Stimulated activated CD4-positive, alpha-beta T cell treated with anti-CD3 and anti-CD28 coated beads, Interleukin-15, amount 100 ng/mL, for 48 hours (primary cell): ENCODE measurements around the gene CYREN.
"Not testable (repeated sequence)": the region's sequence is repeated elsewhere in the genome, so short reads cannot be mapped to it uniquely, and the experiment has no call there.

ENCODE experiments used
- DNase-seq, 2 donors: peaks; one replicate each; pipeline ENCODE4 v3.0.0-alpha.2; 2020; ENCODE audit warnings: low read depth in 2 of 2

The CYREN gene

GRCh38 chr7:135159359-135160085 lies 11.0 kb downstream of the CYREN start:
- no peak for DNase-seq

DNA sequence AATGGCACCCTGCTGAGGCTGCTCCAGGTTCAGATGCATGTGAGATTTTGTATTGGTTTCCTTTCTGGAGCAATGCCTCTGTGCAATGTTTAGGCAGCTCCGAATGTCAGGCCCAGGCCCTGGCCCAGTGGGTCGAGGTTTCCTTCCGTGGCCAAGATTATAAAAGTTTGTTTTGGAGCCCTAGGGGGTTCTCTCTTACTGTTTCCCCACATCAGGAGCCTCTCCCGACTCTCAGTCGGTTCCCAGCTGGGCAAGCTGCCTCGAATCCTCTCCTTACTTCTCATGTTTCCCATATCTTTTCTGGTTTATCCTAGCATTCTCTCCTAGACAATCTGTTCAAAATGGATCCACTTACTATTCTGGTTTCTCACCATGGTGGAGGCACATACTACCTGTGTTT lies 11.6 kb downstream of the CYREN start:
- DNase-seq, result no peak

GRCh38 chr7:135158141-135158655 lies 12.3 kb downstream of the CYREN start:
- DNase-seq, result no peak

- no peak for DNase-seq
These were observed 14.2 kb downstream of the CYREN start for GRCh38 chr7:135156290-135156689.

GRCh38 chr7:135154734-135155133 lies 15.8 kb downstream of the CYREN start:
- DNase-seq, result no peak

- no peak for DNase-seq
These were observed 18.1 kb downstream of the CYREN start for GRCh38 chr7:135152442-135152841.

DNA sequence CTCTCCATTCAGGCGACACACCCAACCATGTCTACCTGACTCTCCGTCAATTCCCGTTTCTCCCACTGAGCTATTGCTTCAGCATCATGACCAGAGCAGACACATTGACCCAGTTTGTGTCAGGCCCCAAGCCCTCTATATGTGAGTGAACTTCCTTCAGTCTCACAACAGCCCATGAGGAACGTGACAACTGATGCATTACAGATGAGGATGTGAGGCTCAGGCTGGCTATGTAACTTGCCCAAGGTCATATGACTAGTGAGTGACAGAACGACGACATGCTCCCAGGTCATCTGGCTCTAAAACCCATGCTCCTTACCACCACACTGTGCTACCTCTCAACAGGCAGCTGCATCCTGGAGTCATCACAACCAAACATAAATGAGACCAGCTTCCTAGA lies 19.0 kb downstream of the CYREN start:
- DNase-seq, result no peak

- DNase-seq, result no peak
These were observed 19.4 kb downstream of the CYREN start for GRCh38 chr7:135151132-135151531.

- no peak for DNase-seq
These were observed 20.3 kb downstream of the CYREN start for GRCh38 chr7:135150072-135150782.

GRCh38 chr7:135147899-135148721 lies 22.4 kb downstream of the CYREN start, which contains the start of gene TMEM140:
Gene TMEM140 (plus strand): TSS chr7:135148072. CDS start chr7:135164442, 16,370 bp downstream.
- no peak for DNase-seq

DNA sequence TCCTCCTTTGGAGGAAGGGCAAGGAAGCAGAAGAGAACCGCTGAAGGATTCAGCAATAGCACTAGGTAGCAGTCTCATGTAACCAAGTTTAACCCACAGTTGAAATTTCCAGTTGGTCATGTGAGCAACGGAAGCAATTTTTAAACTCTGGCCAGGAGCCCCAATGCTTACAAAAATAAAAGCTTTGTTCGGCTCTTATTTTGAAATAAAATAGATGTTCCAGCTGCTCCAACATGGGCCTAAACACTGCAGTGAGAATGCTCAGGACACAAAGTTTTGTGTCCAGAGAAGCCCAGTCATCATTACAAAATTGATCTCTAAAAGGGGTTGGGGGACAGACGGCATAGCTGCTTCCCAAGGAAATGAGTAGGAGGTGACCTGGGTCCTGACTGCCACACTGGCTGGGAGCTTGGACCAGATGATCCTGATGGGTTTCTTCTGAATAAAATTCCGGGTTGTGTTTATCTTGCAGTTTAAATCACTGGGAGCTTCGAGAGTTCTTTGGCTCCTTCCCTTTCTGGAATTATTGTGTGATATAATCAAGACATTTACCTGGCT lies 23.1 kb downstream of the CYREN start:
- no peak for DNase-seq

DNA sequence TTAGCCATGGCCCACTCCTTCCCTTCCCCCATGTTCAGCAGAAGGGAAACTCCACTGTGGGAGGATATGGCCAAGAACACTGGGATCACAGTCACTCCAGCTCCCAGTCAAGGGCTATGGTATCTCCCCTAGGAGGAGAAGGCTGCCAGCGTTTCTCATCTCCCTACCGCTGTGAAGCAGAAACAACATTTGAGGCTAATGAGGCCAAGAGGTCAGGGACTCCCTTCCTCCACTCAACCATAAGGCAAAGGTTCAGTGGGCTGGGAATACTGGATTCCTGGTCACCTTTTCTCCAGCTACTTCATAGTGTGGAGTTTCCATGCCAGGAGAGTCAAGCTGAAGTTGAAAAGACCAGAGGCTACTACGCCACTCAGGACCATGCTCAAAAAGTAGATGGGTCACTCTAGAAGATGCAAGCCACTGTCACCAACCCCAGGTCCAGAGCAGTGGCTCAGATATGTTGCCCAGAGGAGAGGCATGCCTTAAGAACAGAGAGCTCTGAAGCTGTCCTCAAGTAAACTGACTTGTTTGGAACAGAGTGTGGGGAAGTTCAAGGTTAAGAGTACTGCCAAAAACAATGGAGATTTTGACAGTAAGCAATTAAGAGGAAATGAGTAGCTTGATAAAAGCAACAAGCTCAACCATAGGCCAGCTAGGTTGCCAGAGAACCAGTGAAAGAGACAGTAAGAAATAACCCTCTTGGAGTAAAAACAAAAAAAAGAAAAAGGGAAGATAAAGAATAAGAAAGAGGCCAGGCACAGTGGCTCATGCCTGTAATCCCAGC lies 26.4 kb downstream of the CYREN start:
- DNase-seq, result no peak

DNA sequence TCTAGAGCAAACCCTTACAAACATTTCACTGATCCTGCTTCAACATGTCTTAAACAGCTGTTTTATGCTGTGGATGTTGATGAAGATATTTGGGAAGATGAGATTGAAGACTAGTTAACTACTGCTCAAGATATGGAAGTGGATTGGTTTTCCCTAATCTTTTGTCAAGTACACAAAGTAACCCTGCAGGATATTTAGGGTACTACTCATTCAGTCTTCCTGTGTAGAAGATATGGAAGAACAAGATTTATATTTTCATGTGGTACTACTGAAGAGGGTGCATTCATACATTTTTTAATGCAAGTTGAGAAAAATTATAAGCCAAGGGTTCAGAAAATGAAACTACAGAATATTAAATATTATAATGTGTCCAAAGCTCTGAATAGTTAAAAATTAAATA lies 40.9 kb downstream of the CYREN start:
- no peak for DNase-seq

DNA sequence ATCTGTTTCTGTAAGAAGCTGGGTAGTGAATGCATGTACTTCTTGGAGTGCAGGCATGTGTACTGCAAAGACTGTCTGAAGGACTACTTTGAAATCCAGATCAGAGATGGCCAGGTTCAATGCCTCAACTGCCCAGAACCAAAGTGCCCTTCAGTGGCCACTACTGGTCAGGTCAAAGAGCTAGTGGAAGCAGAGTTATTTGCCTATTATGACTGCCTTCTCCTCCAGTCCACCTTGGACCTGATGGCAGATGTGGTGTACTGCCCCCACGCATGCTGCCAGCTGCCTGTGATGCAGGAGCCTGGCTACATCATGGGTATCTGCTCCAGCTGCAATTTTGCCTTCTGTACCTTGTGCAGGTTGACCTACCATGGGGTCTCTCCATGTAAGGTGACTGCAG lies 41.6 kb downstream of the CYREN start:
- DNase-seq, result no peak

DNA sequence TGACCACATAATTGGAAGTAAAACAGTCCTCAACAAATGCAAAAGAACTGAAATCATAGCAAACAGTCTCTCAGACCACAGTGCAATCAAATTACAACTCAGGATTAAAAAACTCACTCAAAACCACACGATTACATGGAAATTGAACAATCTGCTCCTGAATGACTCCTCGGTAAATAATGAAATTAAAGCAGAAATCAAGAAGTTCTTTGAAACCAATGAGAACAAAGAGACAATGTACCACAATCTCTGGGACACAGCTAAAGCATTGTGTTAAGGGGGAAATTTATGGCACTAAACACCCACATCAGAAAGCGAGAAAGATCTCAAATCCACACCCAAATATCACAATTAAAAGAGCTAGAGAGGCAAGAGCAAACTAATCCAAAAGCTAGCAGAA lies 45.9 kb downstream of the CYREN start:
- not testable (repeated sequence) for DNase-seq

GRCh38 chr7:135121868-135122267 lies 48.6 kb downstream of the CYREN start:
- no peak for DNase-seq

- no peak for DNase-seq
These were observed 53.4 kb downstream of the CYREN start for GRCh38 chr7:135117096-135117495.
